ENCODE results near the gene WWTR1. TPM values are rescaled to one million over a fixed set of nuclear protein-coding genes. Genes with fewer than 3 reads are reported as not detected.

The WWTR1 gene
- total RNA-seq, 3 donors from 2014 or later = 11.6 to 217 (median 20.7) TPM

DNA sequence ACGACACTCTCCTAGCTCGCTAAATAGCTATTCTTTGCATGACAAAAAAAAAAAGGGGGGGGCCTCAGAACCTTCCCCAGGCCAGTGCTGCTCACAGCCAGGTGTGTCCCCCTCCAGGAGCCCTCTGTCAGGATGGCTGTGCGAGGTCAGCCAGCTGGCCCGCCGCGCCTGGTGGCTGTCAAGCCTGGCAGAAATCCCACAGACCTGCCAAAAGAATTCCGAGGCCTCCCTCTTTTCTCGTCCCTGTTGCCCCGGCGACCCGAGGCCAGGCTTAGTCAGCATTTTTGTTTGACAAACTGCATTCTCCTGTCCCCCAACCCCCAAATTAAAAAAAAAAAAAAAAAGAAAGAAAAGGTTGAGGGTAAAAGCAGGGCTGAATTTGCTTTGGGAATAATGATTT lies 121.4 kb downstream of the WWTR1 start:
- Histone ChIP-seq H3K9me3 (no peaks in the 10 kb centered on the region), H3K4me1 (ENCODE audit: low read depth) (no peaks in the 10 kb centered on the region), H3K4me3 (no peak overlapping the region), H3K36me3 (ENCODE audit: low read depth) (no peaks in the 10 kb centered on the region)
- intact Hi-C loops (cut with DNase I, micrococcal nuclease) = loop anchor here in 1 of 2 donors (10.0 kb wide), 1 partner anchor 118 kb away; the partner anchor contains the start of gene WWTR1
- ATAC-seq = no peak
- TF ChIP-seq CTCF (IDR thresholded peaks at IDR 0.05) = no peak
- DNase-seq = no peak

- H3K36me3 ChIP-seq (ENCODE audit: low read depth) = no peaks in the 10 kb centered on the region
- intact Hi-C loops (cut with DNase I, micrococcal nuclease) = loop anchor here in 1 of 2 donors (10.0 kb wide), 1 partner anchor 119 kb away; the partner anchor contains the start of gene WWTR1
- no peak for ATAC-seq
- H3K4me1 ChIP-seq (ENCODE audit: low read depth) = no peaks in the 10 kb centered on the region
- H3K4me3 ChIP-seq = no peak overlapping the region
- no peak for DNase-seq
- no peaks in the 10 kb centered on the region for H3K9me3 ChIP-seq
- no peak for TF ChIP-seq CTCF (IDR thresholded peaks at IDR 0.05)
Observed at GRCh38 chr3:149535333-149535685, 122.5 kb downstream of the WWTR1 start.

GRCh38 chr3:149534671-149535332 lies 123.0 kb downstream of the WWTR1 start:
- Histone ChIP-seq H3K36me3 (ENCODE audit: low read depth) (no peaks in the 10 kb centered on the region), H3K4me1 (ENCODE audit: low read depth) (no peaks in the 10 kb centered on the region), H3K9me3 (no peaks in the 10 kb centered on the region), H3K4me3 (no peak overlapping the region)
- no peak for DNase-seq
- TF ChIP-seq CTCF (IDR thresholded peaks at IDR 0.05) = no peak
- ATAC-seq = peak; percentile 54
- intact Hi-C loops (cut with DNase I, micrococcal nuclease) = loop anchor here in 1 of 2 donors (10.0 kb wide), 1 partner anchor 120 kb away; the partner anchor contains the start of gene WWTR1

DNA sequence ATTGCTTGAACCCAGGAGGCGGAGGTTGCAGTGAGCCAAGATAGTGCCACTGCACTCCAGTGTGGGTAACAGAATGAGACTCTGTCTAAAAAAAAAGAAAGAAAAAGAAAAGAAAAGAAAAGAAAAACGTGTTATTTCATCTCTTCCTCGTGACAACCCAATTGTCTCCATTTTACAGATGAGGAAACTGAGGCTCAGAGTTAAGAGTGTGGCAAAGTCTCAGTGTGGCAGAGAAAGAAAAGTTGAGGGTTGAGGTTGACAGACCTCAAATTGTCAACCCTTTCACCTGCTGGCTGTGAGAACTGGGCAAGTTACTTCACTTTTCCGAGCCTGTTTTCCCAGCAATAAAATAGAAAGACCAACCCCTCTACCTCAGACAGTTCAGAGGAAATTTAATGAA lies 123.7 kb downstream of the WWTR1 start:
- Histone ChIP-seq H3K4me3 (no peak overlapping the region), H3K36me3 (ENCODE audit: low read depth) (no peaks in the 10 kb centered on the region), H3K9me3 (no peaks in the 10 kb centered on the region), H3K4me1 (ENCODE audit: low read depth) (no peaks in the 10 kb centered on the region)
- DNase-seq = no peak
- intact Hi-C loops (cut with DNase I, micrococcal nuclease) = loop anchor here in 1 of 2 donors (10.0 kb wide), 1 partner anchor 121 kb away; the partner anchor contains the start of gene WWTR1
- TF ChIP-seq CTCF (IDR thresholded peaks at IDR 0.05) = no peak
- no peak for ATAC-seq

GRCh38 chr3:149532489-149533180 lies 125.2 kb downstream of the WWTR1 start:
- no peak for TF ChIP-seq CTCF (IDR thresholded peaks at IDR 0.05)
- Histone ChIP-seq H3K4me3 (no peak overlapping the region), H3K4me1 (ENCODE audit: low read depth) (peaks cover 8% of the 10 kb centered on the region), H3K9me3 (no peaks in the 10 kb centered on the region), H3K36me3 (ENCODE audit: low read depth) (no peaks in the 10 kb centered on the region)
- no peak for DNase-seq
- no peak for ATAC-seq
- intact Hi-C loops (cut with DNase I, micrococcal nuclease) = loop anchor here in 1 of 2 donors (10.0 kb wide), 1 partner anchor 122 kb away; the partner anchor contains the start of gene WWTR1

Measured in mucosa of descending colon (tissue), 3 donors.